HepG2 (cell line): ENCODE measurements around the gene CCDC57. TPM values are rescaled to one million over a fixed set of nuclear protein-coding genes. Genes with fewer than 3 reads are reported as not detected.

Experiments used
- AKAP8 ChIP-seq: sonication (generic); formaldehyde crosslinking; IDR thresholded peaks from 2 replicates; pipeline ENCODE4 v1.5.1; 2020; ENCODE audit warnings: mild to moderate bottlenecking, missing genetic modification reagents
- CHD4 ChIP-seq: fragments of 200-600 bp; sonication (generic); IDR thresholded peaks from 2 replicates; pipeline ENCODE4 v1.7.0; 2017; ENCODE audit warnings: mild to moderate bottlenecking, low read length, borderline replicate concordance
- KLF11 ChIP-seq: IDR thresholded peaks from 2 replicates; pipeline ENCODE4 v1.6.1; 2016; ENCODE audit warnings: missing compliant biosample characterization
- NR2C2 ChIP-seq: sonication (generic); formaldehyde crosslinking; IDR thresholded peaks from 2 replicates; pipeline ENCODE4 v1.4.0; 2020; ENCODE audit warnings: missing genetic modification reagents, mild to moderate bottlenecking, moderate library complexity, borderline replicate concordance
- PHB2 ChIP-seq: fragments of 450-650 bp; IDR thresholded peaks from 2 replicates; pipeline ENCODE4 v1.6.1; 2018; ENCODE audit not compliant: partially characterized antibody
- POGZ ChIP-seq: sonication (generic); formaldehyde crosslinking; IDR thresholded peaks from 2 replicates; pipeline ENCODE4 v1.4.0; 2020; ENCODE audit warnings: mild to moderate bottlenecking, missing genetic modification reagents
- SMC3 ChIP-seq: IDR thresholded peaks from 2 replicates; pipeline ENCODE4 v1.6.1; 2011; ENCODE audit warnings: low read length, improper control_type of control experiment
- SP5 ChIP-seq: IDR thresholded peaks from 2 replicates; pipeline ENCODE4 v1.6.1; 2016; ENCODE audit warnings: low read depth, borderline replicate concordance
- ZNF12 ChIP-seq: sonication (generic); formaldehyde crosslinking; IDR thresholded peaks from 2 replicates; pipeline ENCODE4 v1.5.0; 2020; ENCODE audit warnings: missing genetic modification reagents
- ZNF264 ChIP-seq: sonication (generic); formaldehyde crosslinking; IDR thresholded peaks from 2 replicates; pipeline ENCODE4 v1.4.0; 2020; ENCODE audit warnings: missing genetic modification reagents
- ZNF468 ChIP-seq: sonication (generic); formaldehyde crosslinking; IDR thresholded peaks from 2 replicates; pipeline ENCODE4 v1.8.0; 2022; ENCODE audit warnings: mild to moderate bottlenecking, moderate library complexity, missing genetic modification reagents
- ZNF501 ChIP-seq: sonication (generic); formaldehyde crosslinking; IDR thresholded peaks from 2 replicates; pipeline ENCODE4 v1.5.1; 2020; ENCODE audit warnings: mild to moderate bottlenecking, moderate library complexity, missing genetic modification reagents
- ZNF513 ChIP-seq: sonication (generic); formaldehyde crosslinking; conservative IDR thresholded peaks from 2 replicates; pipeline ENCODE4 v1.5.0; 2020; ENCODE audit warnings: missing genetic modification reagents
- polyA plus RNA-seq, 8 experiments: library from polyadenylated mRNA; depleted of rRNA in 3 of 8; stranded (reverse) in 7 of 8; unstranded in 1 of 8; fragments of >200 nt; fragmentation: Illumina TruSeq in 4 of 8; extraction: Trizol in 4 of 8; gene quantifications; 2 replicates each; pipeline versions ENCODE4 v1.2.1 to v1.2.3, GENCODE V29; 2011 to 2016; ENCODE audit warnings: low read depth in 4 of 8, missing spikeins in 1 of 8, mixed read lengths in 1 of 8; ENCODE audit not compliant: insufficient read depth in 1 of 8
- total RNA-seq, 5 experiments: library from RNA; depleted of rRNA; stranded (reverse); fragments of >200 nt; fragmentation: Illumina TruSeq; extraction: Trizol; gene quantifications; 2 replicates each; pipeline ENCODE4 v1.2.3, GENCODE V29; 2016; ENCODE audit warnings: low read depth in 1 of 5
- TF ChIP-seq, protein P1 (sequence below): sonication (generic); formaldehyde crosslinking; IDR thresholded peaks from 2 replicates; pipeline ENCODE4 v1.5.1; 2020; ENCODE audit warnings: mild to moderate bottlenecking, moderate library complexity, missing genetic modification reagents
- TF ChIP-seq, protein P2 (sequence below): sonication (generic); formaldehyde crosslinking; IDR thresholded peaks from 2 replicates; pipeline ENCODE4 v1.4.0; 2020; ENCODE audit warnings: missing genetic modification reagents, mild to moderate bottlenecking, borderline replicate concordance
- TF ChIP-seq, protein P3 (sequence below), 2 experiments: sonication (generic) in 1 of 2; formaldehyde crosslinking in 1 of 2; IDR thresholded peaks; 2 replicates each; pipeline versions ENCODE4 v1.6.1 to v1.9.0; 2014 to 2022; ENCODE audit warnings: antibody characterized with exemption in 1 of 2, borderline replicate concordance in 1 of 2, inconsistent platforms in 1 of 2, low read depth in 1 of 2, missing genetic modification reagents in 1 of 2

CCDC57 gene
- total and polyA plus RNA-seq, 2 of the 13 experiments (the other 11 are each of a cell fraction or from before 2014, with no cell fraction given): 59.3 to 59.9 TPM

- TF ChIP-seq, protein P1, sequence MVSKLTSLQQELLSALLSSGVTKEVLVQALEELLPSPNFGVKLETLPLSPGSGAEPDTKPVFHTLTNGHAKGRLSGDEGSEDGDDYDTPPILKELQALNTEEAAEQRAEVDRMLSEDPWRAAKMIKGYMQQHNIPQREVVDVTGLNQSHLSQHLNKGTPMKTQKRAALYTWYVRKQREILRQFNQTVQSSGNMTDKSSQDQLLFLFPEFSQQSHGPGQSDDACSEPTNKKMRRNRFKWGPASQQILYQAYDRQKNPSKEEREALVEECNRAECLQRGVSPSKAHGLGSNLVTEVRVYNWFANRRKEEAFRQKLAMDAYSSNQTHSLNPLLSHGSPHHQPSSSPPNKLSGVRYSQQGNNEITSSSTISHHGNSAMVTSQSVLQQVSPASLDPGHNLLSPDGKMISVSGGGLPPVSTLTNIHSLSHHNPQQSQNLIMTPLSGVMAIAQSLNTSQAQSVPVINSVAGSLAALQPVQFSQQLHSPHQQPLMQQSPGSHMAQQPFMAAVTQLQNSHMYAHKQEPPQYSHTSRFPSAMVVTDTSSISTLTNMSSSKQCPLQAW (CRISPR knock-in tag): 0 out of 2 replicates have a peak, but pooled peaks have one; percentile 15
- TF ChIP-seq PHB2: no peak
- TF ChIP-seq, protein P2, sequence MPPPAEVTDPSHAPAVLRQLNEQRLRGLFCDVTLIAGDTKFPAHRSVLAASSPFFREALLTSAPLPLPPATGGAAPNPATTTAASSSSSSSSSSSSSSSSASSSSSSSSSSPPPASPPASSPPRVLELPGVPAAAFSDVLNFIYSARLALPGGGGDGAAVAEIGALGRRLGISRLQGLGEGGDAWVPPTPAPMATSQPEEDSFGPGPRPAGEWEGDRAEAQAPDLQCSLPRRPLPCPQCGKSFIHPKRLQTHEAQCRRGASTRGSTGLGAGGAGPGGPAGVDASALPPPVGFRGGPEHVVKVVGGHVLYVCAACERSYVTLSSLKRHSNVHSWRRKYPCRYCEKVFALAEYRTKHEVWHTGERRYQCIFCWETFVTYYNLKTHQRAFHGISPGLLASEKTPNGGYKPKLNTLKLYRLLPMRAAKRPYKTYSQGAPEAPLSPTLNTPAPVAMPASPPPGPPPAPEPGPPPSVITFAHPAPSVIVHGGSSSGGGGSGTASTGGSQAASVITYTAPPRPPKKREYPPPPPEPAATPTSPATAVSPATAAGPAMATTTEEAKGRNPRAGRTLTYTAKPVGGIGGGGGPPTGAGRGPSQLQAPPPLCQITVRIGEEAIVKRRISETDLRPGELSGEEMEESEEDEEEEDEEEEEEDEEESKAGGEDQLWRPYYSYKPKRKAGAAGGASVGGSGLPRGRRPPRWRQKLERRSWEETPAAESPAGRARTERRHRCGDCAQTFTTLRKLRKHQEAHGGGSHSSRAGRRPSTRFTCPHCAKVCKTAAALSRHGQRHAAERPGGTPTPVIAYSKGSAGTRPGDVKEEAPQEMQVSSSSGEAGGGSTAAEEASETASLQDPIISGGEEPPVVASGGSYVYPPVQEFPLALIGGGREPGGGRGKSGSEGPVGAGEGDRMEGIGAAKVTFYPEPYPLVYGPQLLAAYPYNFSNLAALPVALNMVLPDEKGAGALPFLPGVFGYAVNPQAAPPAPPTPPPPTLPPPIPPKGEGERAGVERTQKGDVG (CRISPR knock-in tag): peak; percentile 31; the same call in 1 of the 2 replicates
- TF ChIP-seq ZNF468 (CRISPR knock-in tag): no peak
- no peak for TF ChIP-seq SP5 (CRISPR knock-in tag)
- TF ChIP-seq, protein P3, sequence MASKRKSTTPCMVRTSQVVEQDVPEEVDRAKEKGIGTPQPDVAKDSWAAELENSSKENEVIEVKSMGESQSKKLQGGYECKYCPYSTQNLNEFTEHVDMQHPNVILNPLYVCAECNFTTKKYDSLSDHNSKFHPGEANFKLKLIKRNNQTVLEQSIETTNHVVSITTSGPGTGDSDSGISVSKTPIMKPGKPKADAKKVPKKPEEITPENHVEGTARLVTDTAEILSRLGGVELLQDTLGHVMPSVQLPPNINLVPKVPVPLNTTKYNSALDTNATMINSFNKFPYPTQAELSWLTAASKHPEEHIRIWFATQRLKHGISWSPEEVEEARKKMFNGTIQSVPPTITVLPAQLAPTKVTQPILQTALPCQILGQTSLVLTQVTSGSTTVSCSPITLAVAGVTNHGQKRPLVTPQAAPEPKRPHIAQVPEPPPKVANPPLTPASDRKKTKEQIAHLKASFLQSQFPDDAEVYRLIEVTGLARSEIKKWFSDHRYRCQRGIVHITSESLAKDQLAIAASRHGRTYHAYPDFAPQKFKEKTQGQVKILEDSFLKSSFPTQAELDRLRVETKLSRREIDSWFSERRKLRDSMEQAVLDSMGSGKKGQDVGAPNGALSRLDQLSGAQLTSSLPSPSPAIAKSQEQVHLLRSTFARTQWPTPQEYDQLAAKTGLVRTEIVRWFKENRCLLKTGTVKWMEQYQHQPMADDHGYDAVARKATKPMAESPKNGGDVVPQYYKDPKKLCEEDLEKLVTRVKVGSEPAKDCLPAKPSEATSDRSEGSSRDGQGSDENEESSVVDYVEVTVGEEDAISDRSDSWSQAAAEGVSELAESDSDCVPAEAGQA (IDR thresholded peaks at IDR 0.05; ENCODE audit: low read depth): no peak
- TF ChIP-seq, protein P3 (CRISPR knock-in tag; IDR thresholded peaks at IDR 0.05; ENCODE audit: borderline replicate concordance): no peak
- TF ChIP-seq NR2C2: no peak
- TF ChIP-seq AKAP8: no peak; the same call in 1 of the 2 replicates
- TF ChIP-seq ZNF513 (CRISPR knock-in tag): no peak
- TF ChIP-seq ZNF12 (CRISPR knock-in tag): no peak
- no peak for TF ChIP-seq KLF11 (CRISPR knock-in tag)
- no peak for TF ChIP-seq ZNF501 (CRISPR knock-in tag)
- no peak for TF ChIP-seq POGZ (CRISPR knock-in tag)
- no peak for TF ChIP-seq ZNF264 (CRISPR knock-in tag)
- no peak for TF ChIP-seq CHD4
- no peak for TF ChIP-seq SMC3
Measured at GRCh38 chr17:82095777-82096708, 116.6 kb downstream of the CCDC57 start (continued).
